ENCODE measurements around the gene NXNL2.
A peak's percentile ranks its signal among the peaks of the same experiment; 100 is the strongest.

Gene NXNL2

GRCh38 chr9:88534456-88535225 lies at the start of gene NXNL2:
TSS of gene NXNL2 (plus strand) at chr9:88535178. CDS start at chr9:88535435, 257 bp downstream.
- DNase-seq = peak; percentile 70

GRCh38 chr9:88488166-88488565 lies 46.8 kb upstream of the NXNL2 start:
- DNase-seq = no peak

- no peak for DNase-seq
Measured at GRCh38 chr9:88494983-88495721, 39.8 kb upstream of the NXNL2 start.

GRCh38 chr9:88497224-88497623 lies 37.8 kb upstream of the NXNL2 start:
- no peak for DNase-seq

GRCh38 chr9:88498880-88499279 lies 36.1 kb upstream of the NXNL2 start:
- no peak for DNase-seq

- no peak for DNase-seq
Measured at GRCh38 chr9:88501086-88501485, 33.9 kb upstream of the NXNL2 start.

- no peak for DNase-seq
Measured at GRCh38 chr9:88502552-88503034, 32.4 kb upstream of the NXNL2 start.

- no peak for DNase-seq
Measured at GRCh38 chr9:88503081-88503844, 31.7 kb upstream of the NXNL2 start.

GRCh38 chr9:88503845-88504764 lies 30.9 kb upstream of the NXNL2 start:
- DNase-seq = no peak

- no peak for DNase-seq
Measured at GRCh38 chr9:88508326-88508725, 26.7 kb upstream of the NXNL2 start.

GRCh38 chr9:88511906-88512305 lies 23.1 kb upstream of the NXNL2 start:
- DNase-seq = no peak

- no peak for DNase-seq
Measured at GRCh38 chr9:88514247-88514646, 20.7 kb upstream of the NXNL2 start.

GRCh38 chr9:88521308-88521707 lies 13.7 kb upstream of the NXNL2 start:
- DNase-seq = no peak

GRCh38 chr9:88522360-88522759 lies 12.6 kb upstream of the NXNL2 start:
- no peak for DNase-seq

GRCh38 chr9:88523056-88523455 lies 11.9 kb upstream of the NXNL2 start:
- no peak for DNase-seq

GRCh38 chr9:88524911-88525310 lies 10.1 kb upstream of the NXNL2 start:
- no peak for DNase-seq

- no peak for DNase-seq
Measured at GRCh38 chr9:88527618-88528017, 7.4 kb upstream of the NXNL2 start.

GRCh38 chr9:88528080-88528790 lies 6.7 kb upstream of the NXNL2 start:
- no peak for DNase-seq

- no peak for DNase-seq
Measured at GRCh38 chr9:88529496-88529895, 5.5 kb upstream of the NXNL2 start.

GRCh38 chr9:88530051-88530450 lies 4.9 kb upstream of the NXNL2 start:
- DNase-seq = no peak

- DNase-seq = peak; percentile 11
Measured at GRCh38 chr9:88531920-88532698, 2.9 kb upstream of the NXNL2 start.

Measured in CD4-positive, alpha-beta T cell treated with Interleukin-17A for 4 hours (primary cell).